Gastroesophageal sphincter (tissue), 3 donors: ENCODE measurements around the gene EMID1.

ENCODE experiments used
- CTCF ChIP-seq, 4 experiments: fragments of 200-600 bp in 2 of 4; fragments of 450-650 bp in 2 of 4; sonication (generic) in 1 of 4; IDR thresholded peaks; one replicate each; pipeline ENCODE4 v1.5.1; 2017 to 2019; ENCODE audit warnings: antibody characterized with exemption in 4 of 4, mild to moderate bottlenecking in 2 of 4, moderate library complexity in 2 of 4
- EP300 ChIP-seq: sonication (generic); formaldehyde crosslinking; IDR thresholded peaks from one replicate; pipeline ENCODE4 v1.6.1; 2017; ENCODE audit warnings: antibody characterized with exemption, mild to moderate bottlenecking
- POLR2A ChIP-seq, 2 donors: fragments of 450-650 bp; IDR thresholded peaks; one replicate each; pipeline ENCODE4 v1.6.1; 2017; ENCODE audit warnings: antibody characterized with exemption in 2 of 2, mild to moderate bottlenecking in 2 of 2, moderate library complexity in 1 of 2

- TF ChIP-seq CTCF (IDR thresholded peaks at IDR 0.05) (no peak), EP300 (no peak), POLR2A (IDR thresholded peaks at IDR 0.05) (no peak)
Observed at GRCh38 chr22:29215012-29215860, 9.5 kb downstream of the EMID1 start.
